Activated CD8-positive, alpha-beta memory T cell treated with anti-CD3 and anti-CD28 coated beads, Interleukin-2, amount 10 ng/mL, durations not matched to agents 7 days and 5 days (primary cell): Measurements from ENCODE around the gene NEGR1. TPM values are rescaled to one million over a fixed set of nuclear protein-coding genes. Genes with fewer than 3 reads are reported as not detected.

Source experiments
- ATAC-seq: fragments of 150-1000 bp; cut with Tn5 transposase; one replicate; pipeline ENCODE4 v1.10.0; 2021; ENCODE audit warnings: moderate library complexity
- CTCF ChIA-PET: fragments of 350-600 bp; sonication (Branson Sonifier 250); formaldehyde crosslinking; loops from one replicate; lab custom pipeline; 2021; ENCODE audit warnings: antibody characterized with exemption; lab: Charles Lee
- DNase-seq: peaks from one replicate; pipeline ENCODE4 v3.0.0-alpha.2; 2020
- H3K27ac Mint-ChIP-seq: one replicate; pipeline ENCODE4 v1.8.0; 2021; ENCODE audit warnings: mild to moderate bottlenecking, mixed read lengths
- H3K27me3 Mint-ChIP-seq: one replicate; pipeline ENCODE4 v1.8.0; 2021; ENCODE audit warnings: mixed read lengths
- H3K36me3 Mint-ChIP-seq: one replicate; pipeline ENCODE4 v1.8.0; 2021; ENCODE audit warnings: mild to moderate bottlenecking, mixed read lengths
- H3K4me1 Mint-ChIP-seq: one replicate; pipeline ENCODE4 v1.8.0; 2021; ENCODE audit warnings: mixed read lengths
- H3K4me3 Mint-ChIP-seq: one replicate; pipeline ENCODE4 v1.8.0; 2021; ENCODE audit warnings: mild to moderate bottlenecking, moderate library complexity, mixed read lengths
- H3K9me3 Mint-ChIP-seq: one replicate; pipeline ENCODE4 v1.8.0; 2022; ENCODE audit warnings: low read depth, mixed read lengths
- total RNA-seq, 2 experiments: library from RNA; stranded (reverse); gene quantifications; one replicate each; pipeline ENCODE4 v1.2.3, GENCODE V29; 2021

The NEGR1 gene
- total RNA-seq, 2 experiments from 2014 or later, result not detected

DNA sequence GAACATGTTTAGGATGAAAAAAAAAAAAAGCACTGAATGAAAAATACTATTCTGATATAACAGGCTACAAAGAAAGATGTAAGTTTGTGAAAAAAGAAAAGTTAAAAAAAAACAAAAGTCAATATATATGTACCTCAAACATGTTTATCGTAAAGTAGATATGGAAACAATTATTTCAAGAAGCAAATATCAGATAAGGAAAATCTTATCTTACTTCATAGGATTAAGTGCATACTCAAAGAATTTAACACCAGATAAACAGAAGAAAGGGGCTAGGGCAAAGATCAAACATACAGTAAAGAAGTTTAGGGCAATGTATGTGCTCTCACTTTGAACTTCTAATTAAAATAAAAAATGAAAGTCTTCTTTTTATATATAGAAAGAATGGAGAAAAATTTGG, 75.3 kb downstream of the NEGR1 start:
- H3K27ac Mint-ChIP-seq, result no peak overlapping the region
- no peaks in the 10 kb centered on the region for H3K36me3 Mint-ChIP-seq
- no peaks in the 10 kb centered on the region for H3K4me1 Mint-ChIP-seq
- H3K4me3 Mint-ChIP-seq, result no peak overlapping the region
- peaks cover under 1% of the 10 kb centered on the region for H3K9me3 Mint-ChIP-seq
- no peak for ATAC-seq
- DNase-seq, result no peak
- H3K27me3 Mint-ChIP-seq, result no peaks in the 10 kb centered on the region
- CTCF ChIA-PET, result no interaction called here

GRCh38 chr1:72202761-72203160, 79.6 kb downstream of the NEGR1 start:
- H3K9me3 Mint-ChIP-seq, result peaks cover 2% of the 10 kb centered on the region
- DNase-seq, result no peak
- CTCF ChIA-PET, result no interaction called here
- no peak overlapping the region for H3K27ac Mint-ChIP-seq
- no peaks in the 10 kb centered on the region for H3K36me3 Mint-ChIP-seq
- no peaks in the 10 kb centered on the region for H3K4me1 Mint-ChIP-seq
- no peak for ATAC-seq
- H3K4me3 Mint-ChIP-seq, result no peak overlapping the region
- no peaks in the 10 kb centered on the region for H3K27me3 Mint-ChIP-seq

DNA sequence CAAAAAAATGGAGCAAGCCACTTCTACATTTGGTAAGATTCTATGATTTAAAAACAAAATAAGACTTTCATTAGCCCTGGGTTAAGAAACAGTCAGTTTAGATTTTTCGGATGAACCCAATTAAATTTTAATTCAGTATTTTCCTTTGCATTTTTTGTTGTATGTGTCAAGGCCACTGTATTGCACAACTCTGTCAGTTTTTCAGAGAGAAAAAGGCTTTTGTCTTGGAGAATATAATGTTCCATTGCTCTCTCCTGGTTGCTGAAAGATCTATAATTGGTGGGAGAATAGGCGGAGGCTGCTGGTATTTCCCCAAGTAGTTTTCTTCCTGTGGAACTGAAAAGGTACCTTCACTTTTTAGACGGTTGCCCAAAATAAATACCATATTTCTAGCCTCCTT, 84.6 kb downstream of the NEGR1 start:
- Mint-ChIP-seq H3K9me3 (peaks cover 7% of the 10 kb centered on the region), H3K27ac (no peak overlapping the region), H3K4me1 (no peaks in the 10 kb centered on the region), H3K36me3 (no peaks in the 10 kb centered on the region), H3K4me3 (no peak overlapping the region), H3K27me3 (no peaks in the 10 kb centered on the region)
- DNase-seq (no peak), ATAC-seq (no peak)
- CTCF ChIA-PET, result no interaction called here

DNA sequence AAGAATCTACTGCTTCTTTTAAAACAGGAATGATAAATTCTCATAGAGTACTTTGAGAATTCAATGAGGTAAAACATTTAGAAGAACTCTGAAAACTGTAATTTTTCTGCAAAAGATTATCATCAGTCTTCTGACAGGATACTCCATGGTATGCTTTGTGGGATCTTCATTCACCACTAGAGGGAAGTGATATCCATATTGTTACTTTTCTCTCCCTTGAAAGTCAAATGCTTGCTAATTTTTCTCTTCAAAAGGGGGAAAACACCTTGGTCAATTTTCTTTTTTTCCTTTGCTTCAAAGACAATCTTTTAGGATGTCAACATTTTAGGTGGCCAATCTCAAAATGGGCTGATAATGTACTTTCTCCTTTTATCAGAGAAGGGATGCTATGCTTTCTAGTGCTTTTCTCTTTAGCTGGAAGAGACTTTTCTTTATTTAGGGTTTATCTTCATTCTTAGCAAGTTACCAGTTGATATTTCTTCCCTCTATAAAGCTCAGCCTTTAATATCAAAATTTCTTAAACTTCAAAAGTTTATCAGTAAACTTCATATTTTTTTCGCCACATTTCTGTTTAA, 95.5 kb downstream of the NEGR1 start:
- H3K9me3 Mint-ChIP-seq, result no peaks in the 10 kb centered on the region
- H3K4me3 Mint-ChIP-seq, result no peak overlapping the region
- ATAC-seq, result no peak
- no peak for DNase-seq
- no peaks in the 10 kb centered on the region for H3K4me1 Mint-ChIP-seq
- no peak overlapping the region for H3K27ac Mint-ChIP-seq
- H3K36me3 Mint-ChIP-seq, result no peaks in the 10 kb centered on the region
- CTCF ChIA-PET, result no interaction called here
- H3K27me3 Mint-ChIP-seq, result no peaks in the 10 kb centered on the region

DNA sequence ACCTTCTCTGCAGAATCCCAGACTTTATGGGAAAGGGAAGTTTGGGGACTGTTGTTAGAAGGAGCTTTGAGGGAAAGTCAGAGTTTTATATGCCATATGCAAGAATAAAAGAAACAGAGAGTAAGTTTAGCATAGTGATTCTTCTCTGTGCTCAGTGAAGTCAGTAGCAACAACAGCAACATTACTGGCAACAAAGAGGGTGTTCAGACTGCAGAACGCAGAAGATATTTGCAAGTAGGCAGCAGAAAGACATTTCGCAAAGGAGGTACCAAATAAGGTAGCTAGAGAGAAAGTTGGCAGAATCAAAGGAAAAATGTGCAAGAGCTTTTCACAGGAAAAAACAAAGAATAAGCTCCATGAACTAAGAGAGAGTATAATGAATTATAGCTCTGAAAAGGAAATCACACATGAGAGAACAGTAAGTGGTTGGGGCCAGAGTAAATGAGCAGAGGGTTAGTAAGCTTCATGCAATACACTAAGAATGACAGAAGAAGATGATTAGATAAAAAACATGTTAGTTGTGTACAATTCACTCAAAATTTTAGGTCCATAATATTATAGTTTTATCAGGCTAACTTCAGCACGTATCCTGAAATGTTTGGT, 98.1 kb downstream of the NEGR1 start:
- CTCF ChIA-PET, result no interaction called here
- H3K27me3 Mint-ChIP-seq, result no peaks in the 10 kb centered on the region
- H3K27ac Mint-ChIP-seq, result no peak overlapping the region
- H3K9me3 Mint-ChIP-seq, result peaks cover 2% of the 10 kb centered on the region
- no peaks in the 10 kb centered on the region for H3K36me3 Mint-ChIP-seq
- H3K4me3 Mint-ChIP-seq, result no peak overlapping the region
- H3K4me1 Mint-ChIP-seq, result no peaks in the 10 kb centered on the region
- DNase-seq, result no peak
- ATAC-seq, result no peak

- Mint-ChIP-seq H3K27me3 (no peaks in the 10 kb centered on the region), H3K4me3 (no peak overlapping the region), H3K9me3 (peaks cover 7% of the 10 kb centered on the region), H3K27ac (no peak overlapping the region), H3K36me3 (no peaks in the 10 kb centered on the region), H3K4me1 (no peaks in the 10 kb centered on the region)
- ATAC-seq (no peak), DNase-seq (no peak)
- CTCF ChIA-PET, result no interaction called here
These were observed 99.5 kb downstream of the NEGR1 start for GRCh38 chr1:72182859-72183258.

DNA sequence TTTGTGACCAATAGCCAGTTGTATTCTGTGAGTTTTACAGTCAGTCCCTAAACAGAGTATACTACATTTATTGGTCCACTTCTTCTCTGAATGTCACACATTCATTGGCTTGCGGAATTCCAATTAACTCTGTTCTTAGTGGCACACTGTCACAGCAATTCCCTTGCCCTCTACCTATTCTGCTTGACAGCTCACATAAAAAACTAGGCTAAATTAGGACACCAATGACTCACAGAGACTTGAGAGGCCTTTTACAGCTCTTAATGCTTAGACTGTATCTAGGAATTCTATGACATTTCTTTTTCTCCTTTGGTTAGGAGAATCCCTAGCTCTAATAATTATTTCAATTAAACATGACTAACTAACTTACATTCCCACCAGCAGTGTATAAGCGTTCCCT, 104.1 kb downstream of the NEGR1 start:
- Mint-ChIP-seq H3K27ac (no peak overlapping the region), H3K9me3 (peaks cover 9% of the 10 kb centered on the region), H3K27me3 (no peaks in the 10 kb centered on the region), H3K4me3 (no peak overlapping the region), H3K36me3 (no peaks in the 10 kb centered on the region), H3K4me1 (no peaks in the 10 kb centered on the region)
- CTCF ChIA-PET, result no interaction called here
- DNase-seq (no peak), ATAC-seq (no peak)

GRCh38 chr1:72177711-72178110, 104.6 kb downstream of the NEGR1 start:
- ATAC-seq (no peak), DNase-seq (no peak)
- peaks cover 9% of the 10 kb centered on the region for H3K9me3 Mint-ChIP-seq
- H3K4me3 Mint-ChIP-seq, result no peak overlapping the region
- H3K4me1 Mint-ChIP-seq, result no peaks in the 10 kb centered on the region
- H3K36me3 Mint-ChIP-seq, result no peaks in the 10 kb centered on the region
- H3K27ac Mint-ChIP-seq, result no peak overlapping the region
- CTCF ChIA-PET, result no interaction called here
- H3K27me3 Mint-ChIP-seq, result no peaks in the 10 kb centered on the region

- no peaks in the 10 kb centered on the region for H3K27me3 Mint-ChIP-seq
- ATAC-seq, result no peak
- H3K9me3 Mint-ChIP-seq, result peaks cover 3% of the 10 kb centered on the region
- H3K4me3 Mint-ChIP-seq, result no peak overlapping the region
- H3K36me3 Mint-ChIP-seq, result no peaks in the 10 kb centered on the region
- no peaks in the 10 kb centered on the region for H3K4me1 Mint-ChIP-seq
- CTCF ChIA-PET, result no interaction called here
- H3K27ac Mint-ChIP-seq, result no peak overlapping the region
- DNase-seq, result no peak
These were observed 112.1 kb downstream of the NEGR1 start for GRCh38 chr1:72170246-72170645.

DNA sequence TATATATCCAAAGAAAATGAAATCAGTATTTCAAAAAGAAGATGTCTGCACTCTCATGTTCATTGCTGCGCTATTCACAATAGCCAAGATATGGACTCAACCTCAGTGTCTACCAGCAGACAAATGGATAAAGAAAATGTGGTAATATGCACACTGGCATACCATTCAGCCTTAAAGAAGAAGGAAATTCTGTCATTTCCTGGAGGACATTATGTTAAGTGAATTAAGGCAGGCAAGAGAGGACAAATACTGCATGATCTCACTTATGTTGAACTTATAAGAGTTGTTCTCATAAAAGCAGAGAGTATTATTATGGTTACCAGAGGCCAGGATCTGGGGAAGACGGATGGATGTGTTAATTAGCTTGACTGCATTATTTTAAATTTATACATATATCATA, 115.9 kb downstream of the NEGR1 start:
- no peaks in the 10 kb centered on the region for H3K36me3 Mint-ChIP-seq
- H3K4me1 Mint-ChIP-seq, result no peaks in the 10 kb centered on the region
- no peaks in the 10 kb centered on the region for H3K27me3 Mint-ChIP-seq
- H3K27ac Mint-ChIP-seq, result no peak overlapping the region
- peaks cover 3% of the 10 kb centered on the region for H3K9me3 Mint-ChIP-seq
- no peak overlapping the region for H3K4me3 Mint-ChIP-seq
- CTCF ChIA-PET, result no interaction called here
- no peak for DNase-seq
- no peak for ATAC-seq

GRCh38 chr1:72150508-72150907, 131.8 kb downstream of the NEGR1 start:
- H3K27ac Mint-ChIP-seq, result no peak overlapping the region
- H3K4me1 Mint-ChIP-seq, result no peaks in the 10 kb centered on the region
- no peak for ATAC-seq
- CTCF ChIA-PET, result no interaction called here
- peaks cover 3% of the 10 kb centered on the region for H3K9me3 Mint-ChIP-seq
- no peaks in the 10 kb centered on the region for H3K36me3 Mint-ChIP-seq
- no peak overlapping the region for H3K4me3 Mint-ChIP-seq
- no peaks in the 10 kb centered on the region for H3K27me3 Mint-ChIP-seq
- no peak for DNase-seq

GRCh38 chr1:72141875-72142274, 140.5 kb downstream of the NEGR1 start:
- CTCF ChIA-PET, result no interaction called here
- ATAC-seq, result no peak
- H3K9me3 Mint-ChIP-seq, result peaks cover 6% of the 10 kb centered on the region
- no peaks in the 10 kb centered on the region for H3K36me3 Mint-ChIP-seq
- no peak overlapping the region for H3K27ac Mint-ChIP-seq
- no peak for DNase-seq
- H3K4me1 Mint-ChIP-seq, result no peaks in the 10 kb centered on the region
- H3K4me3 Mint-ChIP-seq, result no peak overlapping the region
- no peaks in the 10 kb centered on the region for H3K27me3 Mint-ChIP-seq

GRCh38 chr1:72140222-72140621, 142.1 kb downstream of the NEGR1 start:
- Mint-ChIP-seq H3K27ac (no peak overlapping the region), H3K9me3 (peaks cover 14% of the 10 kb centered on the region), H3K27me3 (no peaks in the 10 kb centered on the region), H3K36me3 (no peaks in the 10 kb centered on the region), H3K4me1 (no peaks in the 10 kb centered on the region), H3K4me3 (no peak overlapping the region)
- CTCF ChIA-PET, result no interaction called here
- ATAC-seq (no peak), DNase-seq (no peak)

DNA sequence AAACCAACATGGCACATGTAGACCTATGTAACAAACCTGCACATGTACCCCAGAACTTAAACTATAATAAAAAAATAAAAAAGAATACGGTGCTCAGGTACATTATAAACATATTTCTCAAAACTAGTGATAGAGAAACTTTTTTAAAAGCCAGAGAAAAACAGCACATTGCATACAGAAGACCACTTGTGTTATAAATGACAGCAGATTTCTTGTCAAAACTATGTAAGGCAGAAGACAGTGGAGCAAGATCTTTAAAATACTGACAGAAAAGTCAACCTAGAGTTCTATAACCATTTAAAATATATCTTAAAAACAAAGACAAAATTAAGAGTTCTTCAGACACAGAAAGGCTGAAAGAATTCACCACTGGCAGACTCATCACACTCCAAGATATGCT, 144.7 kb downstream of the NEGR1 start:
- no peaks in the 10 kb centered on the region for H3K4me1 Mint-ChIP-seq
- ATAC-seq (no peak), DNase-seq (no peak)
- CTCF ChIA-PET, result no interaction called here
- no peak overlapping the region for H3K4me3 Mint-ChIP-seq
- no peaks in the 10 kb centered on the region for H3K36me3 Mint-ChIP-seq
- H3K27ac Mint-ChIP-seq, result no peak overlapping the region
- peaks cover 14% of the 10 kb centered on the region for H3K9me3 Mint-ChIP-seq
- H3K27me3 Mint-ChIP-seq, result no peaks in the 10 kb centered on the region

GRCh38 chr1:72129869-72130268, 152.5 kb downstream of the NEGR1 start:
- H3K4me1 Mint-ChIP-seq, result no peaks in the 10 kb centered on the region
- CTCF ChIA-PET, result no interaction called here
- DNase-seq (no peak), ATAC-seq (no peak)
- H3K27ac Mint-ChIP-seq, result no peak overlapping the region
- peaks cover 3% of the 10 kb centered on the region for H3K9me3 Mint-ChIP-seq
- no peak overlapping the region for H3K4me3 Mint-ChIP-seq
- H3K36me3 Mint-ChIP-seq, result no peaks in the 10 kb centered on the region
- H3K27me3 Mint-ChIP-seq, result no peaks in the 10 kb centered on the region
